ENCODE measurements around the gene TMEM266.

Gene TMEM266

GRCh38 chr15:76127880-76128279, 68.1 kb downstream of the TMEM266 start:
- no peak for DNase-seq

DNA sequence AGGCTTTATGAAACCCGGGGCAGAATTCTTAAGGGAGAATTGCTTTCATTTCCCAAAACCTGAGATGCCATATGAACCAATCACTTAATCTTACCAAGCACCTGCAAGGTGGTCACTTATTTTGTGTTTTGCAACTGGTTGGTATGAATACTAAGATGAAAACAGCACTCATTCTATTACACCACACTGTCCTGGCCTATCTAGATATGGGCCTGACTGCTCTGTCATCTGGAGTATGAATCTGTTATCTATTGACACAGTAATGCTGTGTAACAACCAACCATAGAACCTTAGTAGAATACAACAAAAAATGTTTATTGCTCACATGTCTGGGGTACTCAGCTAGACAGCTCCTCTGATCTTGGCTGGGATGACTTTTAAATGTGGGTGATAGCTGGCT, 74.8 kb downstream of the TMEM266 start:
- no peak for DNase-seq

DNA sequence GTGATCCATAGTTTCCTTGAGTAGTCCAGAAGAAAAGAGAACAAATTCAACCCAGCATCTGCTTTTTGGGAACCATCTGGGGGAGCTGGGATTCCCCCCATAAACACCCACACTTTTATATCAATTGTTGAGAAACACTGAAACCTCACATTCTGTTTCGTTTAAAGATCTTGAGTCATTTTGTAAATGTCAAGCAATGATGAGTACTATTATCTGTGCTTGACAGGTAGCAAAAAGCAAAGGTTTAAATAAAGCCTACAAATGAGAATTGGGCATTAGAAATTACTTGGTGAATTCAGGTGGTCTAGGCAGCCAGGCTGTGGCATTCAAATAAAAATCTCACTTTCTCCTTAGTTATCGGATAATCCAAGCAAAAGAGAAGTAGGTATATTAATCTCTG, 75.7 kb downstream of the TMEM266 start:
- DNase-seq: no peak

DNA sequence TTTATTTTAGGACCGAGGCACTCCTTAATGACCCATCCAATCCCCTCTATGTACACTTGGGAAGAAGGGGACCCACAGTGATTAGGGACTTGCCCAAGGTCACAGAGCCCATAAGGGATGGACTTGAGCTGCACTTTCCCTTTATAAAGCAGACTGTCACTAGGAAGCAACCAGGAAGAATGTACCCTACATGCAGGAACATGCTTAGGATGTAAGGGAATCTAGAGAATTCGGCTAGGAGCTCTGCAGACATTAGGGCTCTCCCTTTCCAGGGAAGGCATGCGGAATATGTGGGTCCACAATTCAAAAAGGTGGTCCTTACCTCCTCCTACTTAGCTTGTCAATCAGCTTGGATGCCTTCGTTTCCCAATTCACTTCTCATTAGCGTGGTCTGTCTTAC, 78.7 kb downstream of the TMEM266 start:
- no peak for DNase-seq

GRCh38 chr15:76139368-76140073, 79.7 kb downstream of the TMEM266 start:
- peak; percentile 72 for DNase-seq

DNA sequence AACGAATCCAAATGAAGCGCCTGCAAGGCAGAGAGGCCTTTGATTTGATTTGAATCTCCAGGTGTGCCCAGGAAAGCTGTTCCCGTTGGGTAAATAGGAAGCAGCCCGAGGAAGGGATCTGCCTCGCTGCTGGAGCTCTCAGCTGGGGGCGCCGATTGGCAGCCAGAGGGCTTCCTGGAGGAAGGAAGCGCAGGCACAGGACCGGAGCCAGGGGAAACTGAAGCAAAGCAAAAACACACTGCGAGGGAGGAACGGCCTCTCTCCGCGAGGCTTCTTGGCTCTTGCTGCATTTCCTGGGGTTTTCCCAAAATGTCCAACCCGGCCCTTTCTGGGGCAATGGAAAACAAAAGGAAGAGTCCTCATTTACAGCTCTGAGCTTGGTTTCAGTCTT, 80.3 kb downstream of the TMEM266 start:
- DNase-seq: no peak

- no peak for DNase-seq
These were observed 87.0 kb downstream of the TMEM266 start for GRCh38 chr15:76146812-76147211.

DNA sequence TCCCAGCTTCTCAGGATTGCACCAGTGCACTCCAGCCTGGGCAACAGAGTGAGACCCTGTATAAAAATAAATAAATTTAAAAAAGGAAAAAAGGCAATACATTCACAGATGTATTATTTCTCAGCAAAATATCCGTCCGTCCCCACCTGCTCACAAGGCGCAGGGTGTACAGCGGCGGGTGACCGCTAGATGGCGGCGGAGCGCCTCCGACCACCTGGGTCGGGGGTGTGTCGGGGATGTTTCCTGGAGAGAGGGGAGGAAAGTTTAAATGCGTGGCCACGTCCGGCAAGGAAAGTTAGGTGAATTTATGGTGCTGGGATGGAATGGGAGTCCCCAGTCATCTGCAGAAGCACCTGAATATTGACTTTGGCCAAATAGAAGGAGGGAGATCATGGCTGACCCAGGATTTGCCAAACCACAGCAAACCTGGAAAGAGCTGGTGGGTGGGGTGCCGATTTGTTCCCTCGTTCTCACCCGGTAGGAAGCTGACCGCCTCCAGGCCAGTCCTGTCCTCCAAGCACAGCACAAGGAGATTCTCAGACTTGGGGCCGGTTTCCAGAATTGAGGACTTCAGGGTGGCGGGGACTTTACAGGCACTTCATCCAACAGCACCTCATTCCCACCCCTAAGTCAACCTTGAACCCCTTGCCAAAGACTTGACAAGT, 88.3 kb downstream of the TMEM266 start:
- DNase-seq: peak; percentile 22

GRCh38 chr15:76149291-76149915, 89.6 kb downstream of the TMEM266 start:
- DNase-seq: peak; percentile 53

- DNase-seq: no peak
These were observed 90.7 kb downstream of the TMEM266 start for GRCh38 chr15:76150513-76150912.

GRCh38 chr15:76150971-76151598, 91.3 kb downstream of the TMEM266 start:
- DNase-seq: peak; percentile 79

DNA sequence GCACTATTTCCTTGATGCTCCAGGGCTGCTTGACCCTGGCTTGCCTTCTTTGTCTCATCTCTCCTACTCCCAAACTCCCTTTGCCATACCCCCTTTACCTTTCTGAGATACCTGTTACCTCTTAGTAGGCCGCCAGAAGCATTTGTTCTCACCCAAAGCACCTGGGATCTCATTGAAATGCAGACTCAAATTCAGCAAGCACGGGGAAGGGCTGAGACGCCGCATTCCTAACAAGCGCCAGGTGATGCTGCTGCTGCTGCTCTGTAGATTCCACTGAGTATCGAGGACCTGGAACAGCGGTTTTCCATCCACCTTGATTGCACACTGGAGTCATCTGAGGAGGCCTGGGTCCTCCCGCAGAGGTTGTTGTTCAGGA, 91.8 kb downstream of the TMEM266 start:
- no peak for DNase-seq

DNA sequence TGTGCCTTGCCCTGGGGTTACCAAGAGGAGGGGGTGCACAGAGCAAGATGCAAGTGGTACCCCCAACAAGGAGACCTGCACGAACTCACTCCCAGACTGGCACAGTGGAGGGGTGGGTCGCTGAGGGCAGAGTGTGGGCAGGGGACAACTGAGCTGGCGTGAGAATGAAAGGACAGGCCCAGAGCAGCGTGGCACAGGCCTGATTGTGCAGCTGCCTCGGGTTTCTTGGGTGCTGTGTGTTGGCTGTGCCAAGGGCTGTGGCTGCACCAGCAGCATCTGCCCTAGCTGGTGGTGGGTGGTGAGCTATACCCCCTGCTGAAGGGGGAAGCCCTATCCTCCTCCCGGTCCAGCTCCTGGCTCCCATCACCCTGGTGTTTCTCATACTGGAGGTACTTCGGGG, 92.4 kb downstream of the TMEM266 start:
- no peak for DNase-seq

- no peak for DNase-seq
These were observed 93.7 kb downstream of the TMEM266 start for GRCh38 chr15:76153241-76154197.

- peak; percentile 75 for DNase-seq
These were observed 95.9 kb downstream of the TMEM266 start for GRCh38 chr15:76155731-76156130.

DNA sequence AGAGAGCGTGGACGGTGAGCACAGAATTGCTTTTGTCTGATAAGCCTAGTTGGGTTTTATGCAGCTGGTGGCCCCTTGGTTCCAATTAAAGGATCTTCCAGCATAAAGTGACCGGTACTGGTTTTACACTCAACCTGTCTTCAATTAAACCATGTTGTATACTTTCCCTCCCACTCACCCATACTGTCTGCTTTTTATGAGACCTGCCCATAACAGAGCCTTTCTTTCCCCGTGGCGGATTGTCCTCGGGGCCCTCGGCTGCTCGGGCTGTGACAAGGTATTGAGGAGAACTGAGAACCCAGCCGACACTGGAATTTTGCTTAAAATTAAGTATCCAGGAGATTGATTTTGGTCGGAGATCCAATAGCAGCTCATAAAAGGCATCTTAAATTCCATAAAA, 98.4 kb downstream of the TMEM266 start:
- DNase-seq: no peak

GRCh38 chr15:76158815-76159214, 99.0 kb downstream of the TMEM266 start:
- DNase-seq: no peak

DNA sequence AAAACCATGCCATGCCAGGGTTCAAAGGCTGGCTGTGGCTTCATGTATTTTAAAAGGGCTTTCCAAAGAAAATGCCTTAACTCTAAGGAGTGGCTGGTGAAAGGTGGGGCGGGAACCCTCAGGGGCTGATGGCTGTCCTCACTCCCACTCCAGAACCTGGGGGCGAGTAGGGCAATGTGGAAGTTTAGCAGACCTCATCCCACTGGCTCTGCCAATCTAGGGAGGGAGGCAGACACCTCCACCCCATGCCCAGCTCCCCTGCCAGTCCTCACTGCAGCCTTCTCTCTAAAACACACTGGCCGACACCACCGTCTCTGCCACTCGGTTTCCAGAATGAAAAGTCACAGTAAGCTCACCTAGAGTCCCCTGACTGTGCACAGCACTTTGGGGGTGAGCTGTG, 99.5 kb downstream of the TMEM266 start:
- no peak for DNase-seq

- no peak for DNase-seq
These were observed 100.8 kb downstream of the TMEM266 start for GRCh38 chr15:76160426-76161152.

GRCh38 chr15:76161153-76162035, 101.6 kb downstream of the TMEM266 start:
- no peak for DNase-seq

DNA sequence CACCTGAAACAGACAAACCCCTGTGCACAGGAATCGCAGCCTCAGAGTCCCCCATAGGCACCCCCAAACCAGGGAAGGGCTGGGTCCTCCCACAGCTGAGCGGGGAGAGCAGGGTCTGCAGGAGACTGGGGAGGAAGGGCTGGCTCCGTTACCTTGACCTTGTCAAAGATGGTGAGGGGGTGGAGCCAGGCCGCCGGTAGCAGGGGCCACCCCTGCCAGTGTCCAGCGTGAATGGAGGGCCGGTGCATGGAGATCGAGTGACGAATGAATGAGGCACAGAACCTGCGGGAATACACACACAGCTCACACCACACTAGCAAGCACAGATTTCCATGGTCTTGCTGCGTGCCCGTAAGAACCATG, 102.2 kb downstream of the TMEM266 start:
- DNase-seq: no peak
